Adrenal gland (tissue), 5 donors: ENCODE measurements around the gene LYSMD4.

Source experiments
- CTCF ChIP-seq, 6 experiments: fragments of 450-650 bp in 4 of 6; fragments of 200-600 bp in 2 of 6; sonication (generic) in 1 of 6; IDR thresholded peaks; 1 replicate in 5 of 6; 2 replicates in 1 of 6; pipeline versions ENCODE4 v1.5.1 to v1.8.0; 2016 to 2021; ENCODE audit warnings: antibody characterized with exemption in 6 of 6, mild to moderate bottlenecking in 2 of 6, moderate library complexity in 1 of 6
- POLR2A ChIP-seq, 2 donors: fragments of 450-650 bp; IDR thresholded peaks; one replicate each; pipeline ENCODE4 v1.6.1; 2017; ENCODE audit warnings: antibody characterized with exemption in 2 of 2, mild to moderate bottlenecking in 2 of 2, moderate library complexity in 1 of 2
- donor health status: DM: no; HTN: no; CAD: no.

GRCh38 chr15:99738021-99738847 lies 5.0 kb upstream of the LYSMD4 start:
- TF ChIP-seq POLR2A (IDR thresholded peaks at IDR 0.05) (no peak), CTCF (IDR thresholded peaks at IDR 0.05) (no peak)
